HG02588 (cell line): Measurements from ENCODE around the gene ISX.
"Not testable (repeated sequence)": the region's sequence is repeated elsewhere in the genome, so short reads cannot be mapped to it uniquely, and the experiment has no call there.

Experiments used
- ATAC-seq: cut with Tn5 transposase; IDR thresholded peaks from one replicate; pipeline ENCODE4 v1.9.1; 2021; ENCODE audit warnings: mild to moderate bottlenecking, moderate library complexity; ENCODE audit not compliant: unreplicated experiment

ISX gene

GRCh38 chr22:35065796-35066218 is at the start of gene ISX:
TSS of gene ISX (plus strand) at chr22:35066158. CDS start at chr22:35067088, 930 bp downstream.
- no peak for ATAC-seq

- no peak for ATAC-seq
Observed at GRCh38 chr22:35016909-35017308, 49.0 kb upstream of the ISX start.

GRCh38 chr22:35018995-35019394 is 47.0 kb upstream of the ISX start:
- no peak for ATAC-seq

GRCh38 chr22:35020517-35020916 is 45.4 kb upstream of the ISX start:
- ATAC-seq = no peak

DNA sequence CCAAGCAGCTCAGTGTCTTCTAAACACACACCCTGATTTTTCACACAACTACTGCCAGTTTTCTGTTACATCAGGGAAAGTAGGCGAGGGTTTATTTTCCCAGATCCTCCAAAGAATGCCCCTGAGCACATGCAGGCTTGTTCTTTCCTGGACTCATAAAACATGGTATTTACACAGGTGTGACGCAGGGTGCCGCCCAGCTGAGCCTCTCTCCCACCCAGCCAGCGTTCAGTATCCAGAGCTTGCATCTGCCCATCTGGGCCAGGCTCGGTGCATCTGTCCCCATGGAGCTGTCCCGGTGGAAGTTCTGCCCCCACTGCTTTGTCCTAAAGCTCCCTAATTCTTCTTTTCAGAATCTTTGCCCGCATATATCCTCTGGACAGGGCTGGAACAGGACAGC is 44.8 kb upstream of the ISX start:
- ATAC-seq = no peak

GRCh38 chr22:35022291-35022690 is 43.7 kb upstream of the ISX start:
- ATAC-seq = no peak

DNA sequence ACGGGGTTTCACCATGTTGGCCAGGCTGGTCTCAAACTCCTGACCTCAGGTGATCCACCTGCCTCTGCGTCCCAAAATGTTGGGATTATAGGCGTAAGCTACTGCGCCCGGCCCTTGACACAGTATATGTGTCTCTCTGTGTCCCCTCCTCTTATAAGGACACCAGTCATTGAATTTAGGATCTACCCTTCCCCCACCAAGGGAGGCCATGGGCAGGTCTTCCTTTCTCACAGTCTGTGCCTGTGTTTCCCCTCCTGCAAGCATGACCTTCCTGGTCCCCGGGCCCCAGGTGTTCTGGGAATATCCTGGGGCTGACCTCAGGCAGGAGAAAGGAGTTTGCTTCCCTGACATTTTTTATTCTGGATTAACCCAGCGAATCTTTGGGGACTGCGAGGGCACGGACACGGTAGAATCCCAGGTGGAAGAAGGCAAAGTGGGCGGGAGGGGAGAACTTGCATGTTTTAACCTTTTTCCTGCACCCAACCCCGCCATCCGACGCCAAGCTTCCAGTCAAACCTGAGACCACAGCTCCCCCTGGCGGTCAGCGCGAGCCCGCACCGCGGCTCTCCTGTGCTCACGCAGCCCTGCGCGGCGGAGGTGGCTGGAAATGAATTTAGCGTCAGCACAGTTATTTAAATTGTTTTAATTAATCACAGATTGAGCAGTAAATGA is 42.1 kb upstream of the ISX start:
- no peak for ATAC-seq

- ATAC-seq = no peak
Observed at GRCh38 chr22:35024364-35024692, 41.6 kb upstream of the ISX start.

DNA sequence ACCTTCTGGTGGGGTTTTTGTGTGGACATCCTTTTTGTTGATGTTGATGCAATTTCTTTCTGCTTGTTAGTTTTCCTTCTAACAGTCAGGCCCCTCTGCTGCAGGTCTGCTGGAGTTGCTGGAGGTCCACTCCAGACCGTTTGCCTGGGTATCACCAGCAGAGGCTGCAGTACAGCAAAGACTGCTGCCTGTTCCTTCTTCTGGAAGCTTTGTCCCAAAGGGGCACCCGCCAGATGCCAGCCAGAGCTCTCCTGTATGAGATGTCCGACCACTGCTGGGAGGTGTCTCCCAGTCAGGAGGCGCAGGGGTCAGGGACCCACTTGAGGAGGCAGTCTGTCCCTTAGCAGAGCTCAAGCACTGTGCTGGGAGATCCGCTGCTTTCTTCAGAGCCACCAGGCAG is 35.8 kb upstream of the ISX start:
- not testable (repeated sequence) for ATAC-seq

GRCh38 chr22:35032571-35032970 is 33.4 kb upstream of the ISX start:
- no peak for ATAC-seq

DNA sequence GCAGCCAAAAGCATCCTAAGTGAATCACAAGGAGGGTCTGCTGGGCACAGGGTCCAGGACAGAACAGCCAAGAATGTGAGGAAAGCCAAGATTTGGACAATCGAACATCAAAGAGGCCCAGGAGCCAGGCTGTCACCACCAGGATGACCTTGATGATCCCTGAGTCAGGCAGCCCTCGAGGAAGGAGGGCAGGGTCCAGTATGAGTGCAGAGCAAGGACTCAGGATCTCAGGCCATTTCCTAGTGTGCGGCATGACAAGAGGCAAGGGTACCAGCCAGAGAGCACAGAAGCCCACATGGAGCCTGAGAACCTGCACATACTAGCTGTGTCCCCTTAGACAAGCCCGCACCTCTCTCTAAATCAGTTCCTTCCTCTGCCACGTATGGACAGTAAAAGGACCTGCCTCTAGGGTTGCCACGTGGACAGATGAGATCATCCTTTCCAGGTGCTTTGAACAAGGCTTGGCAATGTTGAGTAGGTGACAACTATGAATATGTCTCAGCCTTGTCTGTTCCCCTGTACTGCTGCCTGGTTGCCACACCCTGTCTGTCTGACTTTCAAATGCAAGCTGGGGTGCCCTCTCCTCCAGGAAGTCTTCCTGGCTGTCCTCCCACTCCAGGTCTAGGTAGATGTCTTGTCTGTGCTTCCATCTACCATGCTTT is 32.2 kb upstream of the ISX start:
- no peak for ATAC-seq

- no peak for ATAC-seq
Observed at GRCh38 chr22:35034963-35035362, 31.0 kb upstream of the ISX start.

- ATAC-seq = no peak
Observed at GRCh38 chr22:35037089-35037488, 28.9 kb upstream of the ISX start.

- no peak for ATAC-seq
Observed at GRCh38 chr22:35039625-35040024, 26.3 kb upstream of the ISX start.

DNA sequence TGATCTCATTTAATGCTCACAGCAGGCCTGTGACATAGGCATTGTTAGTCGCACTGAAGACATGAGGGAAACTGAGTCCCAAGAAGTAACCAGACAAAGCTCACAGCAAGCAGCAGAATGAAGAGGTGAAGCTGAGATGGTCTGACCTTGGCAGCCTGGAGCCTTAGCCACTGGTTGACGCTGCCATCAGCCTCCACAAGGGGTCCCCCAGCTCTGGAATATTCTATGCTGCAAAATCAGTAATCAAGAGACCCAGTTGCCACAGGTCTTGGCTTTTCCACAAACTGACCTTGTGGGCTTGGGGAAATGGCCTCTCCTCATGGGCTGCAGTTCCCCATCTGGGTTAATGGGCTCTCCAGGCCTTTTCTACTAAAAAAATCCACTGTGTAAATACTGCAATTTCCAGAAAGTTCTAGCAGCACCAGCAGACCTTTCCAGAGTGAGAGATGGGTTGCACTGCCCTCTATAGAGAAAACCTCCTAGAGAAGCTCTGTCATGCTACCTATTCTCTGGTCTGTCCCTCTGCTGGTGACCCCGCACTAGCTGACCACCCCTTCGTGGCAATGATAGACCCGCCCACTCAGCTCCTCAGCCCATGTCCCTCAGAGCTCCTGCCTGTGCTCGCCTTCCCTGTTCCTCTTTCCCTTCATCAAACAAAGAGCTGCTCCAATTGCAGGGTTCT is 22.6 kb upstream of the ISX start:
- ATAC-seq = no peak

GRCh38 chr22:35043934-35044319 is 22.0 kb upstream of the ISX start:
- ATAC-seq = no peak

DNA sequence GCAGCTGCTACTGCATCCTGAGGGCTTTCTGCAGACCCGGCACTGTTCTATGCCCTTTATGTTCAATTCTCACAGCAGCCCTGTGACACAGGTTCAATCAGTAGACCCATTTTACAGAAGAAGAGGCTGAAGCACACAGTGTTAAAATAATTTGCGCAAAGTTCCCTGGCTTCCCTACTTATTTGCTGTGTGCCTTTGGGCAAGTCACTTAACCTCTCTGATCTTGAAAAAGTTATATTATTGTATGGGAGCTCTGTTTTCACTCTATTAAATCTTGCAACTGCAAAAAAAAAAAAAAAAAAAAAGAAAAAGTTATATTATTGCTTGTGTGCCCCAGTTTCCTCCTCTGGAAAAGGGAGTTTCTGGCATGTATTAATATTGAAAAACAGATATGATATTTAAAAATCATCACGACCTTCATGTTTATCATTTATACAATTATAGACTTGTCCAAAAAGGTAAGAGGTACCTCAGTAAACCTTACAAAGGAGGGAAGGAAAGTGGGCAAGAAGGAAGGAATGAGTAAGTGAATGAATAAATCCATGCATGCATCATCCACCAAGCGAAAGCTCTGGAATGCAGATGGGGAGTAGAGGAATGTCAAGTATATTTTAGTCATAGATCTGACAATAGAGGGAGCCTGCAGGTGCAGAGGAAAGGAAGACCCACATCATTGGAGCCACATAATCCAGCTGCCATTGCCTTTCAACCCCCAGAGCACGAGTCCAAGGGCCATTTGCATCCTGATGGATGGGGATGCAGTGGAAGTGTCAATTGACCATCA is 21.2 kb upstream of the ISX start:
- no peak for ATAC-seq

DNA sequence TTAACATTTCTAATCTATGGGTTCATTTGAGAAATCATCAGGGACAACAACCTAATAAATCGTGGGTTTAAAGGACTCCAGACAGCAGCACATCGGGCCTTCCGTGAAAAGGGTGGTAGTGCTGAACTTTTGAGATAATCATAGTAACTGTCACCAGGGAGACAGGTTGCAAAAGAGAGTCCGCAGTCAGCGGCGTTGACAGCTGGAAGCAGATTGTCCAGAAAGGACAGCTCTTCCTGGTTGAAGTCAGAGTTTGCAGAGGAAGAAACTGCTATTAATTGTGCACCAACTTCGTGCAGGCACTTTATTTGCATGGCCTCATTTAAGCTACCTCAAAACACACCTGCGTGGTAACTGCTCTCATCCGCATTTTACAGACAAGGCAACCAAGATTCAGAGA is 20.5 kb upstream of the ISX start:
- no peak for ATAC-seq

DNA sequence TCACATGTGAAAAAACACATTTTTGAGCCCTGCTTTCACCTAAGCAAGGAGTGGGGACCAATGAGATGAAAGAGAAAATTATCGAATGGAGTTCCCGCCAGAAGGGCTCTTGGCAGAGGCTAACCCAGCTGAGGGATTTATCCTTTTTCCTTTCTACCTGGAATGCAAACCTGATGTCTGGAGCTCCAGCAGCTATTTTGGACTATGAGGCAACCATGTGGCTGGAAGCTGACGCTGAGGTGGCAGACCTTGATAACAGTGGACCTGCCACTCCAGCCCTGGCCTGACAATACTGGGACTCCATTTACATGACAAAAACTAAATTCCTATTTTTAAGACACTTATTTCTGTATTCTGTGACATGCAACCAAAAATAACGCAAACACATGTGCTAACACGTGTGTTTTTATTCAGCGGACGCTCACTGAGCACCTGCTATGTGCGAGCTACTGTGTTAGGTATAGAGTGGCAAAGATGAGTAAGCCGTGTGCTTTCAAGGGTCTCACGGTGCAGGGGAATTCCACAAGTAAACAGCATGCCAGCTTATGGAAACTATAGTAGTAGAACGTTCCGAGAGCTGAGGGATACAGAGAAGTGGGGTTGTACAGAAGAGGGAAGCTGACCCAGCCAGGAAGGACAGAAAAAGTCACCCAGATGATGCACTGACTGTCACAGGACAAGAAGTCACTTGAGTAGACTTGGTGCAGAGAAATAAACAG is 19.1 kb upstream of the ISX start:
- ATAC-seq = no peak

- not testable (repeated sequence) for ATAC-seq
Observed at GRCh38 chr22:35050038-35050437, 15.9 kb upstream of the ISX start.

- ATAC-seq = no peak
Observed at GRCh38 chr22:35051013-35051535, 14.9 kb upstream of the ISX start.
